ENCODE data around the gene TFB1M. TPM values are rescaled to one million over a fixed set of nuclear protein-coding genes. Genes with fewer than 3 reads are reported as not detected.

Gene TFB1M
- total RNA-seq, 2 experiments from 2014 or later, result 45.5 to 56.4 TPM

GRCh38 chr6:155248008-155249001 is 66.0 kb downstream of the TFB1M start:
- ChIA-PET POLR2A (interaction anchor here (0.7 kb wide), 1 partner anchor 224 kb away, joined by 3 read pairs; no protein-coding TSS in a partner anchor), CTCF (interaction anchor here (0.8 to 1.8 kb wide), 8 partner anchors 10 to 320 kb away, joined by 3 to 42 read pairs (median 4); no protein-coding TSS in a partner anchor)
- no peak overlapping the region for H3K4me3 Mint-ChIP-seq
- ATAC-seq (peak; percentile 66), DNase-seq (peak; percentile 55)
- H3K27me3 Mint-ChIP-seq, result no peaks in the 10 kb centered on the region
- H3K36me3 Mint-ChIP-seq (ENCODE audit: low read depth), result peaks cover 38% of the 10 kb centered on the region
- H3K4me1 Mint-ChIP-seq, result no peaks in the 10 kb centered on the region
- no peaks in the 10 kb centered on the region for H3K9me3 Mint-ChIP-seq (ENCODE audit: low read depth)
- H3K27ac Mint-ChIP-seq, result peak overlapping the region; percentile 4
- intact Hi-C loops (cut with DNase I, micrococcal nuclease), result loop anchor here (1.0 to 2.0 kb wide), 3 partner anchors 71 to 320 kb away; no protein-coding TSS in a partner anchor

- H3K27me3 Mint-ChIP-seq, result no peaks in the 10 kb centered on the region
- no peak for DNase-seq
- no peak for ATAC-seq
- POLR2A ChIA-PET, result no interaction called here
- no peaks in the 10 kb centered on the region for H3K4me1 Mint-ChIP-seq
- intact Hi-C loops (cut with DNase I, micrococcal nuclease), result loop anchor here (1.0 to 2.0 kb wide), 3 partner anchors 70 to 319 kb away; no protein-coding TSS in a partner anchor
- H3K36me3 Mint-ChIP-seq (ENCODE audit: low read depth), result peaks cover 31% of the 10 kb centered on the region
- CTCF ChIA-PET, result interaction anchor here (1.2 to 1.8 kb wide), 4 partner anchors 20 to 319 kb away, joined by 3 to 42 read pairs (median 10); no protein-coding TSS in a partner anchor
- no peak overlapping the region for H3K4me3 Mint-ChIP-seq
- H3K27ac Mint-ChIP-seq, result no peak overlapping the region
- no peaks in the 10 kb centered on the region for H3K9me3 Mint-ChIP-seq (ENCODE audit: low read depth)
Measured at GRCh38 chr6:155247618-155248007, 66.7 kb downstream of the TFB1M start.

GRCh38 chr6:155246825-155247224 is 67.5 kb downstream of the TFB1M start:
- no peak for ATAC-seq
- peaks cover 32% of the 10 kb centered on the region for H3K36me3 Mint-ChIP-seq (ENCODE audit: low read depth)
- no peak overlapping the region for H3K27ac Mint-ChIP-seq
- no peaks in the 10 kb centered on the region for H3K9me3 Mint-ChIP-seq (ENCODE audit: low read depth)
- H3K4me1 Mint-ChIP-seq, result no peaks in the 10 kb centered on the region
- DNase-seq, result no peak
- ChIA-PET POLR2A (no interaction called here), CTCF (interaction anchor here (0.5 kb wide), 1 partner anchor 58 kb away, joined by 3 read pairs; no protein-coding TSS in a partner anchor)
- no peak overlapping the region for H3K4me3 Mint-ChIP-seq
- intact Hi-C loops (cut with DNase I, micrococcal nuclease), result no loop called here
- H3K27me3 Mint-ChIP-seq, result no peaks in the 10 kb centered on the region

GRCh38 chr6:155245831-155246230 is 68.5 kb downstream of the TFB1M start:
- Mint-ChIP-seq H3K4me1 (no peaks in the 10 kb centered on the region), H3K9me3 (ENCODE audit: low read depth) (no peaks in the 10 kb centered on the region), H3K27ac (no peak overlapping the region), H3K27me3 (no peaks in the 10 kb centered on the region), H3K4me3 (no peak overlapping the region), H3K36me3 (ENCODE audit: low read depth) (peaks cover 30% of the 10 kb centered on the region)
- ATAC-seq, result no peak
- intact Hi-C loops (cut with DNase I, micrococcal nuclease), result no loop called here
- DNase-seq, result no peak
- ChIA-PET CTCF (interaction anchor here (1.0 kb wide), 1 partner anchor 68 kb away, joined by 3 read pairs; no protein-coding TSS in a partner anchor), POLR2A (no interaction called here)

- Mint-ChIP-seq H3K27ac (no peak overlapping the region), H3K4me3 (no peak overlapping the region), H3K4me1 (no peaks in the 10 kb centered on the region), H3K9me3 (ENCODE audit: low read depth) (no peaks in the 10 kb centered on the region), H3K36me3 (ENCODE audit: low read depth) (peaks cover 30% of the 10 kb centered on the region), H3K27me3 (no peaks in the 10 kb centered on the region)
- ChIA-PET CTCF (interaction anchor here (1.0 kb wide), 1 partner anchor 68 kb away, joined by 3 read pairs; no protein-coding TSS in a partner anchor), POLR2A (no interaction called here)
- ATAC-seq, result no peak
- intact Hi-C loops (cut with DNase I, micrococcal nuclease), result no loop called here
- DNase-seq, result no peak
Measured at GRCh38 chr6:155245193-155245592, 69.1 kb downstream of the TFB1M start.

GRCh38 chr6:155244434-155244833 is 69.8 kb downstream of the TFB1M start:
- POLR2A ChIA-PET, result no interaction called here
- no peak for DNase-seq
- intact Hi-C loops (cut with DNase I, micrococcal nuclease), result no loop called here
- Mint-ChIP-seq H3K4me3 (no peak overlapping the region), H3K4me1 (no peaks in the 10 kb centered on the region), H3K9me3 (ENCODE audit: low read depth) (no peaks in the 10 kb centered on the region), H3K36me3 (ENCODE audit: low read depth) (peaks cover 28% of the 10 kb centered on the region), H3K27ac (no peak overlapping the region), H3K27me3 (no peaks in the 10 kb centered on the region)
- ATAC-seq, result no peak
- CTCF ChIA-PET, result no interaction called here

- DNase-seq, result no peak
- H3K4me3 Mint-ChIP-seq, result no peak overlapping the region
- H3K4me1 Mint-ChIP-seq, result no peaks in the 10 kb centered on the region
- peaks cover 4% of the 10 kb centered on the region for H3K27me3 Mint-ChIP-seq
- CTCF ChIA-PET, result no interaction called here
- H3K36me3 Mint-ChIP-seq (ENCODE audit: low read depth), result peaks cover 15% of the 10 kb centered on the region
- H3K9me3 Mint-ChIP-seq (ENCODE audit: low read depth), result peaks cover 7% of the 10 kb centered on the region
- intact Hi-C loops (cut with DNase I, micrococcal nuclease), result no loop called here
- H3K27ac Mint-ChIP-seq, result no peak overlapping the region
- no peak for ATAC-seq
- POLR2A ChIA-PET, result no interaction called here
Measured at GRCh38 chr6:155241966-155242365, 72.3 kb downstream of the TFB1M start.

- CTCF ChIA-PET, result interaction anchor here (1.7 kb wide), 1 partner anchor 64 kb away, joined by 6 read pairs; no protein-coding TSS in a partner anchor
- DNase-seq (no peak), ATAC-seq (no peak)
- POLR2A ChIA-PET, result no interaction called here
- Mint-ChIP-seq H3K9me3 (ENCODE audit: low read depth) (peaks cover 7% of the 10 kb centered on the region), H3K36me3 (ENCODE audit: low read depth) (peaks cover 11% of the 10 kb centered on the region), H3K27me3 (peaks cover 6% of the 10 kb centered on the region), H3K4me3 (no peak overlapping the region), H3K27ac (no peak overlapping the region), H3K4me1 (no peaks in the 10 kb centered on the region)
- intact Hi-C loops (cut with DNase I, micrococcal nuclease), result no loop called here
Measured at GRCh38 chr6:155240905-155241600, 73.2 kb downstream of the TFB1M start.

GRCh38 chr6:155237613-155238012 is 76.7 kb downstream of the TFB1M start:
- POLR2A ChIA-PET, result no interaction called here
- intact Hi-C loops (cut with DNase I, micrococcal nuclease), result no loop called here
- no peak for DNase-seq
- CTCF ChIA-PET, result interaction anchor here (0.7 kb wide), 1 partner anchor 84 kb away, joined by 3 read pairs; no protein-coding TSS in a partner anchor
- H3K4me1 Mint-ChIP-seq, result no peaks in the 10 kb centered on the region
- H3K4me3 Mint-ChIP-seq, result no peak overlapping the region
- no peak for ATAC-seq
- H3K27ac Mint-ChIP-seq, result no peak overlapping the region
- H3K36me3 Mint-ChIP-seq (ENCODE audit: low read depth), result peaks cover 5% of the 10 kb centered on the region
- H3K27me3 Mint-ChIP-seq, result peaks cover 6% of the 10 kb centered on the region
- H3K9me3 Mint-ChIP-seq (ENCODE audit: low read depth), result peaks cover 7% of the 10 kb centered on the region

GRCh38 chr6:155235087-155235486 is 79.2 kb downstream of the TFB1M start:
- H3K27ac Mint-ChIP-seq, result no peak overlapping the region
- DNase-seq (no peak), ATAC-seq (no peak)
- ChIA-PET CTCF (interaction anchor here (0.6 to 1.6 kb wide), 4 partner anchors 8 to 168 kb away, joined by 3 to 5 read pairs (median 4); no protein-coding TSS in a partner anchor), POLR2A (no interaction called here)
- peaks cover 6% of the 10 kb centered on the region for H3K27me3 Mint-ChIP-seq
- no peak overlapping the region for H3K4me3 Mint-ChIP-seq
- intact Hi-C loops (cut with DNase I, micrococcal nuclease), result no loop called here
- H3K36me3 Mint-ChIP-seq (ENCODE audit: low read depth), result peaks cover 2% of the 10 kb centered on the region
- peaks cover 7% of the 10 kb centered on the region for H3K9me3 Mint-ChIP-seq (ENCODE audit: low read depth)
- H3K4me1 Mint-ChIP-seq, result no peaks in the 10 kb centered on the region

GRCh38 chr6:155234687-155235086 is 79.6 kb downstream of the TFB1M start:
- POLR2A ChIA-PET, result no interaction called here
- no peak for ATAC-seq

More at GRCh38 chr6:155234687-155235086, 79.6 kb downstream of the TFB1M start:
- H3K36me3 Mint-ChIP-seq (ENCODE audit: low read depth), result peaks cover 2% of the 10 kb centered on the region
- DNase-seq, result no peak
- no peak overlapping the region for H3K27ac Mint-ChIP-seq
- peaks cover 7% of the 10 kb centered on the region for H3K9me3 Mint-ChIP-seq (ENCODE audit: low read depth)
- H3K27me3 Mint-ChIP-seq, result peaks cover 6% of the 10 kb centered on the region
- H3K4me1 Mint-ChIP-seq, result no peaks in the 10 kb centered on the region
- intact Hi-C loops (cut with DNase I, micrococcal nuclease), result no loop called here
- CTCF ChIA-PET, result interaction anchor here (0.6 to 1.6 kb wide), 4 partner anchors 8 to 167 kb away, joined by 3 to 5 read pairs (median 4); no protein-coding TSS in a partner anchor
- H3K4me3 Mint-ChIP-seq, result no peak overlapping the region
